Osteoblast (primary cell): ENCODE data around the gene GATB. TPM values are rescaled to one million over a fixed set of nuclear protein-coding genes. Genes with fewer than 3 reads are reported as not detected.

Experiments used
- DNase-seq: peaks from one replicate; pipeline ENCODE4 v3.0.0; 2011; ENCODE audit warnings: low spot score, mixed read lengths; ENCODE audit not compliant: insufficient read length; ENCODE audit errors: missing footprints
- H2AFZ ChIP-seq: 2 replicates; pipeline ENCODE4 v1.6.0; 2011; ENCODE audit warnings: mild to moderate bottlenecking, low read length
- H3K27ac ChIP-seq: 2 replicates; pipeline ENCODE4 v1.5.1; 2011; ENCODE audit warnings: mild to moderate bottlenecking, low read depth, low read length, moderate library complexity
- H3K27me3 ChIP-seq: 2 replicates; pipeline ENCODE4 v1.6.0; 2012; ENCODE audit warnings: mild to moderate bottlenecking, control low read depth, inconsistent platforms, low read length, moderate library complexity; ENCODE audit not compliant: insufficient read depth
- H3K36me3 ChIP-seq: 2 replicates; pipeline ENCODE4 v1.5.1; 2011; ENCODE audit warnings: mild to moderate bottlenecking, low read length, control low read depth, moderate library complexity; ENCODE audit not compliant: insufficient read depth
- H3K4me1 ChIP-seq: 2 replicates; pipeline ENCODE4 v1.5.1; 2011; ENCODE audit warnings: mild to moderate bottlenecking, low read length, control low read depth, moderate library complexity; ENCODE audit not compliant: insufficient read depth
- H3K4me2 ChIP-seq: 2 replicates; pipeline ENCODE4 v1.6.0; 2011; ENCODE audit warnings: mild to moderate bottlenecking, low read length; ENCODE audit not compliant: insufficient read depth
- H3K4me3 ChIP-seq: fragments of 200-600 bp; sonication (generic); 3 replicates; pipeline ENCODE4 v1.5.1; 2012; ENCODE audit warnings: mild to moderate bottlenecking, low read length, inconsistent platforms; ENCODE audit not compliant: insufficient read depth
- H3K79me2 ChIP-seq: 2 replicates; pipeline ENCODE4 v1.6.0; 2012; ENCODE audit warnings: mild to moderate bottlenecking, low read length, control low read depth, inconsistent platforms; ENCODE audit not compliant: insufficient read depth
- H3K9me3 ChIP-seq: 2 replicates; pipeline ENCODE4 v1.5.1; 2011; ENCODE audit warnings: low read depth, low read length, control low read depth
- H4K20me1 ChIP-seq: 2 replicates; pipeline ENCODE4 v1.6.0; 2012; ENCODE audit warnings: mild to moderate bottlenecking, low read length, control low read depth; ENCODE audit not compliant: insufficient read depth
- CTCF ChIP-seq: IDR thresholded peaks from 2 replicates; pipeline ENCODE4 v1.5.1; 2011; ENCODE audit warnings: mild to moderate bottlenecking, low read depth, low read length, moderate library complexity; ENCODE audit errors: extremely low read depth
- total RNA-seq: library from RNA; depleted of rRNA; stranded (reverse); fragments of >200 nt; gene quantifications from 2 replicates; pipeline ENCODE4 v1.2.3, GENCODE V29; 2012

The GATB gene
- total RNA-seq, 1 donor, result 14.1 TPM

- H3K27me3 ChIP-seq, result peaks cover 4% of the 10 kb centered on the region
- H3K9me3 ChIP-seq, result no peaks in the 10 kb centered on the region
- DNase-seq, result no peak
- no peak overlapping the region for H3K4me2 ChIP-seq
- no peaks in the 10 kb centered on the region for H4K20me1 ChIP-seq
- no peaks in the 10 kb centered on the region for H3K36me3 ChIP-seq
- no peak overlapping the region for H2AFZ ChIP-seq
- no peaks in the 10 kb centered on the region for H3K79me2 ChIP-seq
- no peak overlapping the region for H3K27ac ChIP-seq
- no peaks in the 10 kb centered on the region for H3K4me1 ChIP-seq
- TF ChIP-seq CTCF, result no peak
- no peak overlapping the region for H3K4me3 ChIP-seq
Observed at GRCh38 chr4:151772274-151772673, 11.5 kb upstream of the GATB start.

- no peaks in the 10 kb centered on the region for H4K20me1 ChIP-seq
- no peak overlapping the region for H3K27ac ChIP-seq
- H3K27me3 ChIP-seq, result peaks cover 4% of the 10 kb centered on the region
- no peak for TF ChIP-seq CTCF
- H2AFZ ChIP-seq, result no peak overlapping the region
- no peaks in the 10 kb centered on the region for H3K79me2 ChIP-seq
- DNase-seq, result no peak
- no peaks in the 10 kb centered on the region for H3K9me3 ChIP-seq
- H3K4me3 ChIP-seq, result no peak overlapping the region
- no peaks in the 10 kb centered on the region for H3K4me1 ChIP-seq
- H3K36me3 ChIP-seq, result no peaks in the 10 kb centered on the region
- H3K4me2 ChIP-seq, result no peak overlapping the region
Observed at GRCh38 chr4:151771664-151772063, 10.9 kb upstream of the GATB start.

GRCh38 chr4:151770154-151770553, 9.3 kb upstream of the GATB start:
- H4K20me1 ChIP-seq, result no peaks in the 10 kb centered on the region
- no peak for TF ChIP-seq CTCF
- no peak overlapping the region for H2AFZ ChIP-seq
- no peaks in the 10 kb centered on the region for H3K4me1 ChIP-seq
- no peak overlapping the region for H3K27ac ChIP-seq
- no peaks in the 10 kb centered on the region for H3K79me2 ChIP-seq
- no peak for DNase-seq
- H3K27me3 ChIP-seq, result peaks cover 4% of the 10 kb centered on the region
- no peaks in the 10 kb centered on the region for H3K36me3 ChIP-seq
- H3K4me3 ChIP-seq, result no peak overlapping the region
- H3K9me3 ChIP-seq, result no peaks in the 10 kb centered on the region
- H3K4me2 ChIP-seq, result no peak overlapping the region

GRCh38 chr4:151768835-151769234, 8.0 kb upstream of the GATB start:
- no peak overlapping the region for H3K4me3 ChIP-seq
- H3K9me3 ChIP-seq, result no peaks in the 10 kb centered on the region
- no peak for TF ChIP-seq CTCF
- no peaks in the 10 kb centered on the region for H3K4me1 ChIP-seq
- H3K27ac ChIP-seq, result no peak overlapping the region
- no peak overlapping the region for H2AFZ ChIP-seq
- H3K4me2 ChIP-seq, result no peak overlapping the region
- no peak for DNase-seq
- no peaks in the 10 kb centered on the region for H4K20me1 ChIP-seq
- H3K36me3 ChIP-seq, result no peaks in the 10 kb centered on the region
- H3K79me2 ChIP-seq, result no peaks in the 10 kb centered on the region
- H3K27me3 ChIP-seq, result peaks cover 8% of the 10 kb centered on the region
